Type B pancreatic cell (in vitro differentiated cells): ENCODE data around the gene IQSEC1. TPM values are rescaled to one million over a fixed set of nuclear protein-coding genes. Genes with fewer than 3 reads are reported as not detected.

Experiments
- DNase-seq: peaks from one replicate; pipeline ENCODE4 v3.0.0; 2021; ENCODE audit warnings: mixed read lengths; ENCODE audit not compliant: unreplicated experiment; ENCODE audit errors: extremely low spot score
- H3K27ac Mint-ChIP-seq: 2 replicates; pipeline ENCODE4 v1.8.0; 2021; ENCODE audit warnings: mild to moderate bottlenecking, mixed read lengths
- H3K27me3 Mint-ChIP-seq: 2 replicates; pipeline ENCODE4 v1.8.0; 2021; ENCODE audit warnings: mixed read lengths
- H3K36me3 Mint-ChIP-seq: 2 replicates; pipeline ENCODE4 v1.8.0; 2021; ENCODE audit warnings: mixed read lengths
- H3K4me1 Mint-ChIP-seq: one replicate; pipeline ENCODE4 v1.8.0; 2021; ENCODE audit warnings: mixed read lengths; ENCODE audit not compliant: unreplicated experiment
- H3K4me3 Mint-ChIP-seq: 2 replicates; pipeline ENCODE4 v1.8.0; 2021; ENCODE audit warnings: mild to moderate bottlenecking, mixed read lengths
- H3K9me3 Mint-ChIP-seq: 2 replicates; pipeline ENCODE4 v1.8.0; 2021; ENCODE audit warnings: mixed read lengths
- total RNA-seq: library from RNA; stranded (reverse); gene quantifications from 2 replicates; pipeline ENCODE4 v1.2.1, GENCODE V29; 2021; ENCODE audit warnings: low replicate concordance
- TF ChIP-seq, protein P1 (sequence below): fragments of 200-600 bp; sonication (generic); conservative IDR thresholded peaks from 2 replicates; pipeline ENCODE4 v1.5.0; 2021; ENCODE audit warnings: antibody characterized with exemption, mild to moderate bottlenecking

IQSEC1 gene
- total RNA-seq, 1 donor from 2014 or later: 33.1 TPM

GRCh38 chr3:12852201-12852600 is 221.0 kb downstream of the IQSEC1 start:
- DNase-seq: no peak
- peaks cover 4% of the 10 kb centered on the region for H3K4me1 Mint-ChIP-seq
- no peaks in the 10 kb centered on the region for H3K36me3 Mint-ChIP-seq
- no peaks in the 10 kb centered on the region for H3K9me3 Mint-ChIP-seq
- peaks cover 11% of the 10 kb centered on the region for H3K27me3 Mint-ChIP-seq
- TF ChIP-seq, protein P1, sequence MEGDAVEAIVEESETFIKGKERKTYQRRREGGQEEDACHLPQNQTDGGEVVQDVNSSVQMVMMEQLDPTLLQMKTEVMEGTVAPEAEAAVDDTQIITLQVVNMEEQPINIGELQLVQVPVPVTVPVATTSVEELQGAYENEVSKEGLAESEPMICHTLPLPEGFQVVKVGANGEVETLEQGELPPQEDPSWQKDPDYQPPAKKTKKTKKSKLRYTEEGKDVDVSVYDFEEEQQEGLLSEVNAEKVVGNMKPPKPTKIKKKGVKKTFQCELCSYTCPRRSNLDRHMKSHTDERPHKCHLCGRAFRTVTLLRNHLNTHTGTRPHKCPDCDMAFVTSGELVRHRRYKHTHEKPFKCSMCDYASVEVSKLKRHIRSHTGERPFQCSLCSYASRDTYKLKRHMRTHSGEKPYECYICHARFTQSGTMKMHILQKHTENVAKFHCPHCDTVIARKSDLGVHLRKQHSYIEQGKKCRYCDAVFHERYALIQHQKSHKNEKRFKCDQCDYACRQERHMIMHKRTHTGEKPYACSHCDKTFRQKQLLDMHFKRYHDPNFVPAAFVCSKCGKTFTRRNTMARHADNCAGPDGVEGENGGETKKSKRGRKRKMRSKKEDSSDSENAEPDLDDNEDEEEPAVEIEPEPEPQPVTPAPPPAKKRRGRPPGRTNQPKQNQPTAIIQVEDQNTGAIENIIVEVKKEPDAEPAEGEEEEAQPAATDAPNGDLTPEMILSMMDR: no peak
- H3K4me3 Mint-ChIP-seq: no peak overlapping the region
- no peak overlapping the region for H3K27ac Mint-ChIP-seq

Other genes starting within 250 kb of the IQSEC1 start
- gene RPL32, start 231.9 kb downstream of the IQSEC1 start, total RNA-seq: 1,894 and 1,964 TPM in 2 replicates